CD4-positive, alpha-beta T cell treated with Interleukin-15 for 4 hours (primary cell): ENCODE data around the gene LAPTM5.

Source experiments
- DNase-seq: peaks from one replicate; pipeline ENCODE4 v3.0.0-alpha.2; 2020; ENCODE audit warnings: low spot score

The LAPTM5 gene

DNA sequence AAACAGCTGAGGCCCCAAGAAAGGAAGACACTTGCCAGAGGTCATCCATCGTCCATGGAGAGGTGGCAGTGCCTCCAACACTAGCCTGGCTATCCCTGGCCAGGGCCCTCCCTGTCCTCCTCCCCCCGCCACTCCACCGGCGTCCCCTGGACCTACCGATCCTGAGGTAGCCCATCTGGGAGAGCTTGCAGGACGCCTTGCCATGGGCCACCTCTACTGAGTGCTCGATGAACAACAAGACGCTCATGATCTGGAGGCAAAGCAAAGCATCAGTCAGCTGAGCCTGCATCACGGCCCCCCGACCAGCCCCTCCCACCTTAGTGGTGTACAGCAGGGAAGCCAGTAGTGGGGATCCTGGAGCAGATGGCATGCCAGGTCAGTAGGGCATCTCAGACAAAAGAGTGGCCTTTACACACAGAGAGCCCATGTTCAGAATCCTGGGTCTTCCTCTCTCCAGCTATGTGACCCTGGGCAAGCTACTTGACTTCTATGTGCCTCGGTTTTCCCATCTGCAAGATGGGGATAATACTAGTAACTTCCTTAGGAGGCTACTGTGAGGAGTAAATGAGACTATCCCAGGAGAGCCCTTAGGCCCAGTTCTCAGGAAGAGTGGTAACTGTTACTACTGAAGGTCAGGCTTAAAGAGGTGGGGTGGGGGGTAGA is 15.1 kb downstream of the LAPTM5 start:
- no peak for DNase-seq

DNA sequence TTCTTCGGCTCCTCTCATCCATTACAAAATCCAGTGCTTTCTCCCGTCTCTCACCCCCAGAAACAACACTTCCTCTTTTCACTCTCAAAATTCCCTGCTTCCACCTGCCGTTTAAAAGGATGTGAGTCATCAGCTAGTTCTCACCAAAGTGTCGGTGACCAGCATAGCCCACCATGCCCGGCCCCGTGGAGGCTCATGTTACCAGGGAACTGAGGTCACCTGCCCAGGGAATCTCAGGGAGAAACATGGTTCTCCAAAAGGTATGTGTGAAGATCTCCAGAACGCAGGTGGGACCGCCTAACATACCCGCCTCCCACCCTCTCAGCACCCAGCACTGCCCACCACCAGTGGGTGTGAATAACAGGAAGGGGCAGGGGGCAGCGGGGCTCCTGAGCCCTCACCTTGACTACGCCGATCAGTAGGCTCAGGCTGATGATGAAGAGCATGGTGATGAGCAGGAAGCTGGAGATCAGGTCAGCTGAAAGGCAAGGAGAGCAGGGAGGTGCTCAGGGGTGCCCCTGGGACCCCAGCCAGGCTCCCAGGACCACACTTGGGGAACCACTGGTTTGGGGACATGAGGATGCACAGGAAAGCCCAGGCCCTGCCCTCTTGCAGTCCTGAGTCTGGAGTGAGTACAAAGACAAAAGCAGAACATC is 16.2 kb downstream of the LAPTM5 start:
- no peak for DNase-seq

DNA sequence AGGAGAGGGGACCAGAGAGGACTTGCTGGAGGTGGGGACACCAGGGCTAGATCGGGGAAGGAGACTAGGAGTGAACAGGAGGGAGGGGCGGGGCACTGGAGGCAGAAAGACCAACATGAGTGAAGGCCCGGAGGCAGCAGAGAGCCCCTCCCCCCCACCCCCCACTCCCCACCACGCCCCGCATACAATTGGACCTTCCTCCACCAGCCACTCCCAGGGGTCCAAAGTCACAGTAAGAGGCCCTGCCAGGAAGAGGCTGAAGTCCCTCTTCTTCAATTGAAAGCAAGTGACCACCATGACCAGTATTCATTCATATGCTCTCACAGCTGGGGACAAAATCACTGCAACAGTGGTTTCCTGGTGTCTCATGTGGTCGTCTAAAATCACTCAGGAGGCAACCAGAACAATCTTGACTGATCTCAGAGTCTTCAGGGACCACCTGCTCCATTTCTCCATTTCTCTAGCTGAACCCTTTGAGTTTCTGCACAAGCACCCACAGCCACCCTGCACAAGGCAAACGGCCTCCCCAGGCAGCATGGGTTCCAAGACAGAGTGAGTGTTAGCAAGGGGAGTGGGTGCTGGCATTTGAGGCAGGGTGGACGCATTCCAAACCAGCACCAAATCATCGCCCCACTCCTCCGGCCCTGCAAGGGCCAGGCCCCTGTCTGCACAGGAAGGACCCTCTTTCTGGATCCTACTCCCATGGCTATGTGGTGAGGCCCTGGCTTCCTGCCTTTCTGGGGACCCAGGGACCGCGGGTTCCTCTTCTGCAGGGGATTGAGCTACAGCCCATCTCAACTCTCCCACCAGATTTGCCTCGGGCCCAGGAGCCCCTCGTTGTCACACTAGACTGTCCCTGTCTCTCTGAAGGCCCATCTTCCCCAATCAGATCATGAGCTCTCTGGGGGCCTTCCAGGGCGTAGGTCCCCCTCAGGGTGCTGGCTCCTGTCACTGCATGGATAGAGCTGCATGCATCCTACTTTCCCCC is 17.0 kb downstream of the LAPTM5 start:
- DNase-seq: no peak

DNA sequence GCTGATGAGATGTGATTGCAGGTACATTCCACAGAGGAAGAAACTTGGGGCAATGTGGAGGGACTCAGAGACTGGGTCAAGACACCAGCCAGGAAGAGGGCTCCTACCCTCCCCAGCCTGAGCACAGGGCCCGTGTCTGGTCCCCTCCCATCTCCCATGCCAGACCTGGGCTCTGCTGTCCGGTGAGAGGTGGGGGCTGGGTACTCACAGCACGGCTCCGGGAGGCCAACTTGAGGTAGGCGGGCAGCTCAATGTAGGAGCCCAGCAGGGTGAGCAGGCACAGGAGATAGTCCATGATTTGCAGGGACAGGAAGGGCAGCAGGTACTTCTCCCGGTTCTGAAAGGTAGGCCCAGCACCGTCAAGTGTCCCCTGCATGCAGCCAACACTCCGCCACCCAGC is 18.0 kb downstream of the LAPTM5 start:
- DNase-seq: no peak

DNA sequence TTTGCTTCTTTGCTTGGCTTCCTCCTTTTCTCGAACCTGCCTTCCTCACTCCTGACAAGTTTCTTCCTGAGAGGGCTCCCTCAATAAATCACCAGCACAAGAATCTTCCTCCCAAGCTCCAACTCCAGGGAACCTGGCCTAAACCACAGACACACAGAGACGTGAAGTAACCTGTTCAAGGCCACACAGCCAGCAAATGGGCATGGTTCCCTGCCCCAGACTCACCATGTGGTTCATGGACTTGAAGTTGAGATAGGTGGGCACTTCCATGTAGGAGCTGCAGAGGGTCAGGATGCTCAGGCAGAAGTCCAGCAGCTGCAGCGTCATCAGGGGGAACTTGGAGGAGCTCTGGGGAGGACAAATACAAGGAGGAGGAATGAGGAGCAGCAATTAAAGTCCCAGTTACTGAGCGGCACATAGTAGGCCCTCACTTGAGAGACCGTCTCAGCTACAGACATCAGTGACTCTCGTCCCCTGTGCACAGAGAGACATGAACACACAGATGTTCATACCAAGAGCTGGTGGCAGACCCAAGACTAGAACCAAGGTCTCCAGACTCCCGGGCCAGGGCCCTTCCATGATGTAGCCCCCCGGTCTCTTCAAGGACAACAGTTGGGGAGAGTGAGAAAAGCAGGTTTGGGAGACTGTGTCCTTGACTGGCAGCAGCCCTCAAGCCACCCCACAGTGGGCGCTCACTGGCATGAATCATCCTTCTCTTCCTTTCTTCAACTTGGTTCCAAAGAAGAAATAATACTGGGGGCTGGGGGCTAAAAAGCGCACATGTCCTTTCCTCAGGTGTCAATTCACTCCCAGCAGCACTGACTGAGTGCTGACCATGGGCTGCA is 18.6 kb downstream of the LAPTM5 start:
- no peak for DNase-seq

DNA sequence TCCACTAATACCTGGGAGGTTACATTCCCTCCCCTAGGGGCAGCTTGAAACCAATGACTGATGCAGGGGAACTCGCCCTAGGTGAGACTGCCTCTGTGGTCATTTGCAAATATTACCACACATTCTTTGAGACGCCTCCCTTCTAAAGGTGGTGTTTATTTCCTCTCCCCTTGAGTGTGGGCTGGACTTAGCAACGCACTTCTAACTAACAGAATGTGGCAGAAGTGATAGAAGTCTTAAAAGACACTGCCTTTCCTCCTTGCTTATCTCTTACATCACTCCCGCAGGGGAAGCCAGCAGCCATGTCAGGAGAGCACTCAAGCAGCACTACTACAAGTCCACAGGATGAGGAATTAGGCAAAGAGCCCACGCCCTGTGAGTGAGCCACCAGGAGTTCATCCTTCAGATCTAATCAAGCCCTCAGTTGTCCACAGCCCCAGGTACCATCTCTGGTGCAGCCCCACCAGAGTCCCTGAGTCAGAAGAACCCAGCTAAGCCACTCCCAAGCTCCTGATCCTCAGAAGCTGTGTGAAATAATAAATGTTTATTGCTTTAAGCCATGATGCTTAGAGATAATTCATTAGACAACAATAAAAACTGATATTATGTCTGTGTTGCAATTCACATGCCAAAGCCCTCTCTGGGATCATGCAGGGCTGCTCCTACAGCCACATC is 19.4 kb downstream of the LAPTM5 start:
- DNase-seq: no peak

DNA sequence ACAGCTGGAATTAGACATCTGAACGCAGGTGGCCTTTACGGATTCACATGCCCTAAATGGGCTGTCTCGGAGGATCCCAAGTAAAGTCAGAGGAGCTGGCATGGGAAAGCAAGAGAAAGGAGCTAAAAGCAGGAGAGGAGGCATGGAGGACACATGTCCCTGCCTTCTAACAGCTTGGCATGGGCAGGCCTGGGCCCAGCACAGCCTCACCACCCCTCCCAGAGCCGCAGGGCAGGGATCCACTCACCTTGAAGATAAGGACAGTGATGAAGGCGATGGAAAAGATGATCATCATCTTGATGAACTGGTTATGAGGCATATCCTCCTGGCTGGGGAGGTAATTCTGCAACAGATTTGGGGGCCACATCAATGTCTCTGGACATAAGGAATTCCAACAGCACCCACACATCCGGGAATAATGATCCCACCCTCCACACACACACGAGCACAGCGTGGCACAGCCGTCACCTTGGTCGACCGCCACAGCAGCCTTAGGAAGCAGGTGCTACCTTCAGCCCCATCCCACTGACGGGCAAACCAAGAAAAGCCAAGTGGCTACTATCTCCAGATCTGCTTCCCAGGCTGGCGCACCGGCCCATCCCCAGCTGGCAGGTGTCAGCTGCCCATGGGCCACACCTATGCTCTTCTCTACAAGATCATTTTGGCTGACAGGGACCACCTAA is 20.1 kb downstream of the LAPTM5 start:
- DNase-seq: no peak

DNA sequence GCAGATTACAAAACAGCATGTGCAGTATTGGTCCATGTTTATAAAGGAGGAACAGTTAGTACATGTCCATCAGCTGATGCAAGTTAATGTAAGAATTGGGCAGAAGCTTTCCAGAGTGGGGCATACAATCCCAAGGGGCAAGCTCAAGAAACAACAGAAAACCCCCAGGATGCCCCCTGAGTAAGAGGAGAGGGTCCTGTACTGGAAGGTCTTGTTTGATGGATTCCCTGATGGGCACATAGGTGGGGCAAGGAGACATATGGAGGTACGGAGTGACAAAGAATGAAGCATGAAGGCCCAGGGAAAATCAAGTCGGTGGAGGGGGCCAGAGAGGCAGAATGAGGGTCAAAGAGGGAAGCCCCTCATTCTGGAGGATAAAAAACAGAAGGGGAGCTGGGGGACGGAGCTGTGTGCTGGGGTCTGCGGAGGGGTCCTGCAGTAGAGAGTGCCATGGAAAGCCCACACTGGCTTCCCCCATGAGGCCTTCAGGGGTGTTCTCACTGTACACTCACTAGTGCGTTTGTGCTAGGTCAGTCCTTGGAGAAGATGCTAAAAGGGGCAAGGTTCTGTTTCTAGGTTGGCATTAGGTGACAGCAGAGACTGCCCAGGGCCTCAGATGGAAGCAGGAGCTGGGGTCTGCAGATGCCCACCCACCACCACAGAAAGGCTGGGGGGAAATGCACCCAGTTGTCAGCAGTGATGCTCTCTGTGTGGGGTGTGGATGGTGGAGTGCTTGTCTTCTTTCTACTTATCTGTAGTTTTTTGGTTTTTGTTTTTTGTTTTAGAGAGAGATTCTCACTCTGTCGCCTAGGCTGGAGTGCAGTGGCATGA is 21.7 kb downstream of the LAPTM5 start:
- no peak for DNase-seq

DNA sequence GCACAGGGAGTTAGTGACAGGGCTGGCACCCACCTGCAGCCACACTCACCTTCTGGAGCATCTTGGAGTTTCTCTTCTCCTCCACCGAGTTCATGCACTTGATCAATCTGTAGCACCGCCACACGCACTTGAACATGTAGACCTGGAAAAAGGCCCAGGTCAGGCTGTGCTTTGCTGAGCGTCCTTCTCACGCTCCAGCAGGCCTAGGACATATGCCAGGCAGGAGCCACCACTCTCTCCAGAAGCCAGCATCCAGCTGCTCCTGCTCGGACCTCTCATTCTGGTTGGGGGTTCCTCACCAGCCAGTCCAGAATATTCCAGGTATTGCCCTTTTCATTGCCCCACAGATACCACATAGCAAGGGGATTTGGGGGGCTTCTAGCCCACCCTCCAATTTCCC is 22.4 kb downstream of the LAPTM5 start:
- no peak for DNase-seq

DNA sequence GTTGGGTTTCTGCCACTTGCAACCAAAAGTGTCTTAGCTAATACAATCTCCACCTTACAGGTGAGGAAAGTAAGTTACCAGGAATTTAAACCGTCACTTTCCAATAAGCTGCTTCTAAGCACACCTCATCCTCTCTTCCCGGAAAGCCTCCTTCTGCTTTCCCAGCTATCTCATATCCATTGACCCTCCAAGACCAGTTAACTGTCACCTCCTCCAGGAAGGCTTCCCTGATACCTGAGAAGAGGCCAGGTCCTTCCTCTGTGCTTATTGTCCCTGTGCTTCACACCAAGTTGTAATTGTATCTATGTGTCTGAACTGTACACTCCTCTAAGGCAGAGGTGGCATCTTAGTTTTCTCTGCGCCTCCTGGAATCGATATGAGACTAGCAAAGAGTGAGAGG is 23.0 kb downstream of the LAPTM5 start:
- no peak for DNase-seq

DNA sequence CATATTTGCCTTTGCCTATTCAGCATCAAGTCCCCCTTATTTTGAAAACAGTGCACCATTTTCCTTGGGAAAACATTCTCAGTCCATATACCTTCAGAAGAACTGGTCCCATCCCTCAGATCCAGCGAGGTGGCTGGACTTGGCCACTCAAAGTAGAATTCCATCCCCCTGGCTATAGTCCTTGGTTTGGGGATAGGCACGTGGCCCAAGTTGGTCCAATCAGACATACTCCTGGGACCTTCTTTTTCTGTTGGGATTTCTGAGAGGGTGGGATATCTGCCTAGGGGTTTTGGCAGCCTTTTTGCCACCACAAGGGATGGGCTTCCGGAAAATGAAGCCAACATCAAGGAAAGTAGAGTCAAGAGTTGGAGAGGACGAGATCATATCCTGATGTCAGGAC is 23.5 kb downstream of the LAPTM5 start:
- DNase-seq: no peak

DNA sequence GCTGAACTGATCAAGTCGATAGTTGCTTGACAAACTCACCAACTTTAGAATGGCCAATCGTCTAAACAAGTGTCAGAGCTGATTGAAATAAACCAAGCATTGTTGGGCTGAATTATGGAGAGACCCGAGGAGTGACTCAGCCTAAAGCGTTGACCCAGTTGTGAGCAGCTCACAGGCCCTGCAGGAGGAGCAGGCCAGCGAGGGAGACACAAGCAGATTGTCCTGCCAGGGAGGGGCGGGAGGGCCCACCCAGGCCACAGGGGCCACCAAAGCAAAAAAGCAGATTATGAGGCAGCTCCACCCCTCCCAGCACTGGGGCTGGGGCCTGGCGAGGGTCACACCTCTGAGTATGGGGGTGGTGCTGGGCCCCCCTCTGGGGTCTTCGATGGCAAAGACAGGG is 24.1 kb downstream of the LAPTM5 start:
- DNase-seq: no peak

DNA sequence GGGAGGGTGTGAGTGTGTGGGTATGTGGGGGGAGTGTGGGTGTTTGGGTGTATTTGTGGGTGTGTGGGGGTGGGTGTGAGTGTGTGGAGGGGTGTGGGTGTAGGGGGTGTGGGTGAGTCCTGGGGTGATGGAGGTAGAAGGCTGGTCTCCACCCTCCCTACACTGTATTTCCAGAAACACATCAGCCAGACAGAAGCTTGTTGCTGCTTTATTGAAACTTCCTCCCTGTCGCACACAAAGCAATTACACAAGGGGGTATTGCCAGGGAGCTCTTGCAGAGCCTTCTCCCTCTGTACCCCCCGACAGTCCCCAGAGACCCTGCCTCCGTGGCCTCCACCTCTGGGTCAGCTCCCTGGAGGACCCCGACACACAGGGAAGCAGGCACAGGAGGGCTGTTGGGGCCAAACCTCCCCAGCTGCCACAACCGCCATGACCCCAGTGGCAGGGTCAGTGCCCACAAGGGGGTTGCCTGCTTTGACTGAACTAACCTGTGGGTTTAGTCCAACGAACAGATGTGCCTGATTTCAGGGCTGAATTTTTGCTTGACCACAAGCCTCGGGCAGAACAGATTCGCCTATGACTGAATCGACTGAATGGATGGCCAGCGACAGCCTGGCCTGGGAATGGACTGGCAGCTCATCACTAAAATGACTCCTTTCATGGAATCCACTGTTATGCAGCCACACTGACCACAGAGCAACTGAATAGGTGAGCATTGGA is 25.1 kb downstream of the LAPTM5 start:
- DNase-seq: no peak

DNA sequence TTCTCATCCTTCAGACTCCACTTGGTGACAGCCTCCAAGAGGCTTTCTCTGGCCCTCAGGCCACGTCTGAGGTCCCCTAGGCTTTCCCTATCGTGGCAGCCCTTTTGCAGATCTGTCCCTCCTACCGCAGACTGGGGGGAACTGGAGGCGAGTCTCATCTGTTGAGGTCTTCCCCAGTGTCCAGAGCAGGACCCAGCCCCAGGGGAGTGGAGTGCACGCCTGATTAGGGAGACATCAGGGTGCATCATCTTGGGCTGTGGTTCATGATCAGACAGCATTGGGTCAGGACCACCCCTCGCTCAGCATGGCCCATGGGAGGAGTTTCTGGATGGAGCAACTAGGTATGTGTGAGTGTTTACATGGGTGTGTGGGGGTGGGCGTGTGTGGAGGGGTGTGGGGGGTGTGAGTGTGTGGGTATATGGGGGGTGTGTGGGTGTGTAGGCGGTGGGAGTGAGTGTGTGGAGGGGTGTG is 25.7 kb downstream of the LAPTM5 start:
- no peak for DNase-seq

DNA sequence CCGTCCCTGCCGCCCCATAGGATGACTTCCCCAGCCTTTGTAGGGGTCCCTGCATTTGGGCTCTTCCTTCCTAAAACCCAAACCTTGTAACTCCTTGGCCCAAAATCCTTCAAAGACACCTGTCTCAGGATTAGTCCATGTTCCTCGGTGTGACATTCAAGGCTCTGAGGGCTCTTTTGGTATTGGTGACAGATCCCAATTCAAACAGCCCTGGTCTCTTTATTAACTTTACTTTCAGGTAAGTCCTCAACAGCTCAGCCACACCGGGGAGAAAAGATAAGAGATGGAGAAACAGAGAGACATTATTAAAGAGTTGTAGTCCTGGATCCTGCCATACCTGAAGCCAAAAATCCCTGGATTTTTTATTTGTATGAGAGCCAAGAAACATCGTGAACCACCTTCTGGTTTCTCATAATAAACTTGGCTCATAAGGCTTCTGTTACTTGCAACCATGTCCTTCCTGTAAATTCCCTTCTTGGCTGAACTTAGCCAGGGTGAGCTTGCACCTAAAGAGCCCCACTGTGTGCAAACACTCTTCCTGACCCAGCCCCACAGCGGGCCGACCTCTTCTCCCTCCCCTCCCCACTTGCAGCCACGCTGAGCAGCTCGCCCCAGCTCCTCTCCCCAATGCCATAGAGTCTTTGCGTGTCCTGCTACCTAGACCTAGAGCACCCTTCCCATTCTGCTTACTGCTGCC is 26.3 kb downstream of the LAPTM5 start:
- DNase-seq: no peak

DNA sequence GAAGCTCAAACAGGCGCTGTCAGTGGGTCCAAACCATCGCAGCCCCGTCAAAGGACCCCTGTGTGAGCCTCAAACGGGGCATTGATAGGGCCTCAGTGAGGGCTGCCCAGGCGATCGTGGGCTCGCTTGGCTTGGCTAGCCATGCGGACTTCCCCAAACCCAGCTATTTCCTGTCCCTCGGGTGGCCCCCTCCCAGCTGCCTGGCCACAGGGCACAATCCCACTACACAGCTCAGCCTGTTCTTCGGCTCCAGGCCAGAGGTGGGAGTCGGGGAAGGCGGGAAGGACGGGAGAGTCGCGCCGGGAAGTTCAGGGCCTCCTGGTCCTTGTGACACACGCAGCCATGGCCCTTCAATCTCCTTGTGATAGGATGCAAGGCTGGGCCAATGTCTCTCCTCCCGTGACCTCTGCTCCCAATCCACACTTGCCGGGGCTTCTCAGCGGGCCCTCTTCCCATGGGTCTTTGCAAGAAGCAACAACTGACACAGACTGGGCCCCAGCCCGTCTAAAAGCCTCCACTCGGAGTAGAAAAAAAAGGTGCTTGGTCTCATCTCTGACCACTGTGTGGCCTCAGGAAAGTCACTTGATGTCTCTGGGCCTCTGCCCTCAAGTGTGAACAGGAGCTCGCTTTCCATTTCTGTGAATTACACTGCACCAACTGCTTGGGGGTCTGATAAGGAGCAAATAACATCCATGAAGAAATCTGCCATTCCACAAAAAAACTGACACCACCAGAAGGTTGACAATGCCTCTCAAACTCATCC is 27.0 kb downstream of the LAPTM5 start:
- no peak for DNase-seq

DNA sequence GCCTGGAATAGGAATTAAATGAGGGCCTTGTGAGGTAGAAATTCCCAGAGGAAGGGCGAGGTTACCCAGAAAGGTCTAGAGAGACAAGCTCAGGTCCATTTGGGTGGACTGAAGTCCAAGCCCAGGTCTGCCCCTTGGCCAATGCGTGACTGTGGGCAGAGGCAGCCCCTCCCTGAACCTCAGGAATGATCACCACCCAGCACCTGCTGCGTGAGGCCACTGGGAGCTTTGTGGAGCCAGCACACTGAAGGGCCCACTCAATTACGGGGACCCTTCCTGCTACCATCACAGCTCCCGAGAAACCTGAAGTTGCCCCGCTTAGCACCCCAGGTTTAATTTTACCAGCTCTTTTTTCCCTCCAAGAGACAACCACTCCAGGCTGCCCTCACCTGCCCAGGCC is 27.7 kb downstream of the LAPTM5 start:
- no peak for DNase-seq
